Stimulated activated CD4-positive, alpha-beta T cell treated with anti-CD3 and anti-CD28 coated beads, Interleukin-1b, Interleukin-23, amount 100 ng/mL, for 24 hours (primary cell): ENCODE data around the gene CBFA2T2.
"Not testable (repeated sequence)": the region's sequence is repeated elsewhere in the genome, so short reads cannot be mapped to it uniquely, and the experiment has no call there.

ENCODE experiments used
- DNase-seq, 4 experiments: peaks; one replicate each; pipeline ENCODE4 v3.0.0-alpha.2; 2020; ENCODE audit warnings: low read depth in 4 of 4, low spot score in 1 of 4

CBFA2T2 gene

DNA sequence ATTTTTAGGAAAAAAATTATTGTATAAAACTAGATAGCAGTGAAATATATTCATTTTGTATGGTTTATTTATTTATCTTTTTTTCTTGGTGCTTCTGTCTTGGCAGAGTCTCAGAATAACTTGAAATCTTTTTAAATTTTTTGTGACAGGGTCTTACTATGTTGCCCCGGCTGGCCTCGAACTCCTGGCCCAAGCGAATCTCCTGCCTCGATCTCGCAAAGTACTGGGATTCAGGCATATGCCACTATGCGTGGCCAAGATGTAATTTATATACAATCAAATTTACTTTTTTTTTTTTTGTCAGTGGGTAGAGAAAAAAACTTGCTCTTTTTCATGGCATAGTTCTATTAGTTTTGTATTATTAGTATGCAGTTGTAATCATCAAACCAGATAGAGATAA lies 13.7 kb downstream of the CBFA2T2 start:
- no peak for DNase-seq

DNA sequence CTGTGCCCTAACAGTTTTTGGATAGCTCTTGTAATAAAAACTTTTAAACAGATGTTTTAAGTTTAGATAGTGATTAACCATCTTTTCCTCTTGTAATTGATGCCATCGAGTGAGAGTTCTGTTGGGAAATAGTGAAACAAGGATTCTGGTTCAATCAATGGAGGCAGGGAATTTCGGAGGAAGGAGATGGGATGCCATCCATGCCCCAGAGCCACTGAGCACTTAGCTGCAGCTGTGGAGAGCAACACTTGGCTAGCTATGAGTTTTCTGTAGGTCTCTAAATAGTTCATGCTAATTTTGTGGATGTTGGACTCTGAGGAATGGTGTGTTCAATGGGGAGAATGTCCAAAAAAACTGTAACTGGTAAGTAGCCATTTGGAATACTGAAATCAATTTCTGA lies 16.7 kb downstream of the CBFA2T2 start:
- no peak for DNase-seq

DNA sequence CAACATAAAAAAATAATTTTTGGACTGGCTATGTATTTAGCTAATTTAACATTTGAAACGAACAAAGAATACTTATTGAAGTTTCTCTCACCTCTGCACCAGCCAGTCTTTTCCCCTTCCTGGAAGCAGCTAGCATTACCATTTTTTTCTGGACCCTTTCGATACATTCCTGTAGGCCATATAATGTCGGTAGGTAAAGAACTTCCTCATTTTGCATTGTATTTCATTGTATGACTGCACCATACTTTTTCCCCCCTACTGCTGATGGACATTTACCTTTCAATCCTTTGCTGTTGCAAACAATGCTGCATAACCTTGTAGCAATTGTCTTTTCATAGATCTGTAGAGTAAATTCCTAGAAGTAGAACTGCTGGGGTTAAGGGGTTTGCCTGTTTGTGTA lies 17.6 kb downstream of the CBFA2T2 start:
- no peak for DNase-seq

DNA sequence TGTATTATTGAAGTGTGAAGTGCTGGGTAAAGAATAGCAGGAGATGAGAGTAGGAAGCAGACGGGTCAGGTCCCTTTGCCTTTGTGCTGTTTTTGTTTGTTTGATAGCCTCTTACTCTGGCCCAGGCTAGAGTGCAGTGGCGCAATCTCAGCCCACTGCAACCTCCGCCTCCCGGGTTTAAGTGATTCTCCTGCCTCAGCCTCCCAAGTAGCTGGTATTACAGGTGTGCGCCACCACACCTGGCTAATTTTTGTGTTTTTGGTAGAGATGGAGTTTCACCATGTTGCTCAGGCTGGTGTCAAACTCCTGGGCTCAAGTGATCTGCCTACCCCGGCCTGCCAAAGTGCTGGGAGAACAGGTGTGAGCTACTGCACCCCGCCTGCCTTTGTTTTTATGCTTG lies 18.1 kb downstream of the CBFA2T2 start:
- DNase-seq = not testable (repeated sequence)

DNA sequence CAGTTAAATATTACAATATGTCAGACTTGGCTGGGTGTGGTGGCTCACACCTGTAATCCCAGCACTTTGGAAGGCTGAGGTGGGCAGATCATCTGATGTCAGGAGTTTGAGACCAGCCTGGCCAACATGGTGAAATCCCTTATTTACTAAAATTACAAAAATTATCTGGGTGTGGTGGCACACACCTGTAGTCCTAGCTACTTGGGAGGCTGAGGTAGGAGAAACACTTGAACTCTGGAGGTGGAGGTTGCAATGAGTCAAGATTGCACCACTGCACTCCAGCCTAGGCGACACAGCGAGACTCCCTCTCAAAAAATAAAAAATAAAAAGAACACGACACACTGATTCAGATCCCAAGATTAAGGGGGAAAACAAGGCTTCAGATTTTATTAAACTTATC lies 19.2 kb downstream of the CBFA2T2 start:
- DNase-seq = not testable (repeated sequence)

DNA sequence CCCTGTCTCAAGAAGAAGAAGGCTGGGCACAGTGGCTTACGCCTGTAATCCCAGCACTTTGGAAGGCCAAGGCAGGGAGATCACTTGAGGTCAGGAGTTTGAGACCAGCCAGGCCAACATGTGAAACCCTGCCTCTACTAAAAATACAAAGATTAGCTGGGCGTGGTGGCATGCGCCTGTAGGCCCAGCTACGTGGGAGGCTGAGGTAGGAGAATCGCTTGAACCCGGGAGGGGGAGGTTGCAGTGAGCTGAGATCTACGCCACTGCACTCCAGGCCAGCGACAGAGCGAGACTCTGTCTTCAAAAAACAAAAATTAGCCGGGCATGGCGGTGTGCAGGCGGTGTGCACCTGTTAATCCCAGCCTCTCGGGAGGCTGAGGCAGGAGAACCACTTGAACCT lies 22.0 kb downstream of the CBFA2T2 start:
- not testable (repeated sequence) for DNase-seq

DNA sequence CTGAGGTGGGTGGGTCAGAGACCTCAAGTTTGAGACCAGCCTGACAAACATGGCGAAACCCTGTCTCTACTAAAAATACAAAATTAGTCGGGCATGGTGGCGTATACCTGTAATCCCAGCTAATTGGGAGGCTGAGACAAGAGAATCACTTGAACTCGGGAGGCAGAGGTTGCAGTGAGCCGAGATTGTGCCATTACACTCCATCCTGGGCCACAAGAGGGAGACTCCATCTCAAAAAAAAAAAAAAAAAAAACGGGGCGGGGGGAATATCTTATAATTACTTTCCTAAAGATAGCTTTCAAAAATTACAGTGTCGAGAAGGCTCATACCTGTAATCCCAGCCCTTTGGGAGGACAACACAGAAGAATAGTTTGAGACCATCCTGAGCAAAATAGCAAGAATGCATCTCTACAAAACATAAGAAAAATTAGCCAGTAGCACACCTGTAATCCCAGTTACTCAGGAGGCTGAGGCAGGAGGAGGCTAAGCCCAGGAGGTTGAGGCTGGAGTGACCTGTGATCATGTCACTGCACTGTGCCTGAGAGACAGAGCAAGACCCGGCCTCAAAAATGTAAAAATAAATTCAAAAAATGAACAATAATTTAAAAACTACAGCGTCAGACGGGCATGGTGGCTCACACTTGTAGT lies 25.8 kb downstream of the CBFA2T2 start:
- no peak for DNase-seq

DNA sequence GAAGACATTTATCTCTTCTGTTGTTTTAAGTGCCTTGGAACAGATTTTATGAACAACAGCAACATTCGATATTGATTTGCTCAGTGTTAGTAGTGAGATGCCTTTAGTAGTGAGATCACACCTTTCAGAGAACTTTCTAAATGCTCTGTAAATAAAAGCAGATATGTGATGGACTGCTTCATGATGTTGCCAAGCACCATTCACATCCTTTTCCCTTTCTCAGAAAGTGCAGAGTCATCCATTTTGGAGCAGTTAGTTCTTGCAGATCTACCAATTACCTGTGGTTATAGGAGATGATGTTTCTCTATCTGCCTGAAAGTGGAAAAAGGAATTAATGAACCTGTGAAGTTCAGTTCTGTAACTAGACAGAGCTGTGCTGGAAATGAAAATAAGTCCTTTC lies 27.0 kb downstream of the CBFA2T2 start:
- DNase-seq = no peak

DNA sequence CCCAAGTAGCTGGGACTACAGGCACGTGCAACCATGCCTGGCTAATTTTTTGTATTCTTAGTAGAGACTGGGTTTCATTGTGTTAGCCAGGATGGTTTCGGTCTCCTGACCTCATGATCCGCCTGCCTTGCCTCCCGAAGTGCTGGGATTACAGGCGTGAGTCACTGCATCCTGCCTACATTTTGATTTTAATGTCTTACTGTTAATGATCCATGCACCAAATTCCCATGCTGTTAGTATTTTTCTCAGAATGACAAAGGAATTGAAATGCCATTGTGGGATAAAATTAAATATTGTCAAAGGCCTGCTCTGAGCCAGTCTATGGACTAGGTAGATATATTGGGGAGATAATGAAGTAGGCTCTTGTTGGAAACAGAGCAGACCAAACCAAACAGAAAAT lies 28.2 kb downstream of the CBFA2T2 start:
- no peak for DNase-seq

DNA sequence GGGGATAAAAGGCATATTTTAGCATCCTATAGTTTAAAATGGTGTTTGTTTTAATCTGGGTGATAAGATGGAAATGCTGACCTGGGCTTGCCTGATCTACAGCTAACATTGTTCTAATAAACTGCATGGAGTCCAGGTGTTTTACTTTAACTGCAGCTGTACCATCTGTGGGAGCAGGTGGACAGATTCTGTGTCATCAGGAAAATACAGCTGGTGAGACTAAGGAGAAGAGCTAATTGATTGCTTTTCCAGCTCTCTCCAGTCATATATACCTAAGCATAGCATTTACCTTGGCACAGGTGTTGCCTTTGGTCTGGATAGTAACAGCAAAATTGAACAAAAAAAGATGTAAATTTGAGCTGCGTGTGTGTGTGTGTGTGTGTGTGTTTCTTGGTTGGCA lies 31.6 kb downstream of the CBFA2T2 start:
- DNase-seq = no peak

DNA sequence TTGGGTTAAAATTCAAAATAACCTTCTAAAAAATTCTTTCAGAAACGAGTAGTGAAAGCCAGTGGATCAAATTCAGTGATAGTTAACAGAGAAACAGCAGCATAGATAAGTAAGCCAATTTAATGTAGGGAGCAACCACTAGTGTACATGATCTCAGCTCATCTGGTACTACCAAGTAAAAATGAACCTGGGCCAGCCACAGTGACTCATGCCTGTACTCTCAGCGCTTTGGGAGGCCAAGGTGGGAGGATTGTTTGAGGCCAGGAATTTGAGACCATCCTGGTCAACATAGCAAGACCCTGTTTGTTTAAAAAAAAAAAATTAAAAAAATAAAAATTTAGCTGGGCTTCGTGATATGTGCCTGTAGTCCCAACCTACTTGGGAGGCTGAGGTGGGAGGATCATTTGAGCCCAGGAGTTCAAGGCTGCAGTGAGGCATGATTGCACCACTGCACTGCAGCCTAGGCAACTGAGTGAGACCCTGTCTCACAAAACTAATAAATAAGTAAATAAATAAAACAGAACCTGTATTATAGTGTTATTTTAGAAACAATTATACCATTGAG lies 32.4 kb downstream of the CBFA2T2 start:
- DNase-seq = peak in 1 of 4 experiments; percentile 1

DNA sequence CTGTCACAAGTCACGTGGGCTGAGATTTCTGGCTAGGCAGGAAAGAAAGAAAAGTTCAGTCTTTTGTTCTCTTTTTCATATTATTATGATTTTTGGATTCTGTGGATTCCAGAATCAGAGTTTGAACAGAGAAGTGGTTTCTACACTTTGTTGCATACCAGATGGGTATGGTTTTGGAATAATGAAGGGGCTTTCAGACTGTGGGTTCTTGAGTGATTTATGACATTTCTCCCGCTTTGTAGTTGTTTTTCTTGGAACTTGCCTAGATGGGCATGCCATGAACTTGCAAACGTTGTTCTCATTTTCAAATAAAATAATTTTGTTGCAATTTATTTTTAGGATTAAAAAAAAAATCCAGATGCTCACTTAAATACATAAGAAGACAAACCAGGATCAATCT lies 34.4 kb downstream of the CBFA2T2 start:
- no peak for DNase-seq

DNA sequence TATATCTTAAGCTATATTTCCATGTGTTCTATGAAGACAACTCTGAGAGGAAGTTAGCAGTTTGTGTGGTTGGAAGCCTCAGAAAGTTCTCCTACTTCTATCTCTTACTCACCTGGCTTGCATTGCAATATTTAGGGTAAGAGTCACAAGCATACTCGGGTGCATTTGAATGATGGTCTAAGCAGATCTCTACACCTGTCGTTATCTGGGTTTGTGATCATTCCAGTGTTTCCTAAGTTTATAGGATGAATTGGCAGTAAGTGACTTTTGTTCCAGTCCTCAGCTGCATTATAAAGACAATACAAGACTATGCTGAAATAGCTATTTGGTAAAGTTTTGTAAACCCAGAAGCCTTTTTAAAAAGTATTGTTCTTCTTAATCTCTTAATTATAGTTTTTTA lies 36.9 kb downstream of the CBFA2T2 start:
- no peak for DNase-seq

DNA sequence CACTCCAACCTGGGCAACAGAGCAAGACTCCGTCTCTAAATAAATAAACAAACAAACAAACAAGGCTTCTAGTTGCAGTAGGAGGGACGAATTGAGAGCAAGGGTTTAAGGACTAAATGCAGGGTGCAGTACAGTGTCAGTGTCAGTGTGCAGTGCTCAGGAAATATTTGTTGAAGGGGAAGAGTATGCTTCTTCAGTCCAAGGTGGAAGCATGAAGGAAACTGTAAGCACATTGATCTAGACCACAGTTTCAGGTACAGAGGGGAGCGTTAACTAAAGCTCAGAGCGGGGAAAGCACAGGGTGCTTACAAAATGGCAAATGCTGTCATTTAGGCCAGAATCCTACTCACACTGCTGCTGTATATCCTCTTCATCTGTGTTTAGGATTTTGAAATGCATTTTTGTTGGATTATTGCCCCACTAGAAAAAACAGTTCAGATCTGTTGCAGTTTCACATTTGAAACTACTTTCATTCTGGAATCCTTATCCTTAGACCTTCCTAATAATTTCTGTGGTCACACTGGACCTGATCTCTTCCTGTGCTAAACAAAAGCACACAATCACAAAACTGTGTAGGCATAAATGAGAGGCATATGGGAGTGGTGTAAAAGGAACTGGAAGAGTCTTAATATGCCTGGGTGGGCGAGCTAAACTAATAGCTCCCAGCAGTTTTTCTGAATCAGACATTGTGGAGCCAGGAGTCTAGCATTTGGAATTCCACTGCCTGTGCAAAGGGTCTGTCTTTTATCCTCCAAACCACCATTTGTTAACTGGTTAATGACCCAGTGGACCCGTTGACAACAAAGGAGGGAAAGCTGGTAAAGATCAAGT lies 41.4 kb downstream of the CBFA2T2 start:
- DNase-seq = no peak

DNA sequence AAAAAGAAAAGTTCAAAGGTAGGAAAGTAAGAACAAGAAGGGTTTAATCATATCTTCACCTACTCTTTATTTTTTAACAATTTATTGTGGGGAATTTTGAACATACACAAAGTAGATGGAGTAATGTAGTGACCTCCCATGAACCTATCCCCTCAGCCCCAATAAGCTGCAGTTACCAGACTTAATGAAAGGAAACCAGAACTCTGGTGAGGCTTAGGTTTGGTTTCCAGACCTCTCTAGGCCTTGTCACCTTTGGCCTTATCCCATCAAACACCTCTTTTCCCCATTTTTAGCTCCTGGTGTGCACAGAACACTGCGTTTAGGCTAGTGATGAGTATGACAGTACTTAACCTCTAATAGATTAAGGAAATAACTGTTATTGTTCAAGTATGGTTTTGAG lies 42.0 kb downstream of the CBFA2T2 start:
- DNase-seq = no peak

DNA sequence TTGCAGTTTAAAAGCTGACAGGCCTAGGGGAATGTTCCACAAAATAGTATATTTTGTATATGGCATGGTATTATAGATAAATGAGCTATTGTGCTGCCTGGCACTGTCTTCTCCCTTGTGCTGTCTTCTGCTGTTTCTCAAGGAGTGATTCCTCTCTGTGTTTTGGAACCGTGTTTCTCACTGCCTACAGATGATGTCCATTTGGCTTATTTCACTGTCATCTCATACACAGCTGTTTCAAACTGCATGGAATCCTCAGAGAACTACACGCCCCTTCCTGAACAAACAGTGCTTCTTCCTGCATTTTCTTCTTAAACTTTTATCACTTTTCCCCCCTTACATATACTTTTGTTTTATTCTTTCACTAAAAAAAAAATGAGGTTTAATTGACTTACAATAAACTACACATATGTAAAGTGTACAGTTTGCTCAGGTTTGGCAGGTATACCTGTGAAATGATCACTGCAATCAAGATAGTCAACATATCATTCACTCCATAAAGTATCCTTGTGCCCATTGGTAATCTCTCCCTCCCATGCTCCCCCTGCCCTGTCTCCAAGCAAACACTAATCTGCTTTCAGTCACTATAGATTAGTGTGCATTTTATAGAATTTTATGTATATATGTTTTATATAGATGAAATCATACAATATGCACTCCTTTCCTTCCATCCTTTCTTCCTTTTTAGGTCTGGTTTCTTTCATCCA lies 43.0 kb downstream of the CBFA2T2 start:
- no peak for DNase-seq

DNA sequence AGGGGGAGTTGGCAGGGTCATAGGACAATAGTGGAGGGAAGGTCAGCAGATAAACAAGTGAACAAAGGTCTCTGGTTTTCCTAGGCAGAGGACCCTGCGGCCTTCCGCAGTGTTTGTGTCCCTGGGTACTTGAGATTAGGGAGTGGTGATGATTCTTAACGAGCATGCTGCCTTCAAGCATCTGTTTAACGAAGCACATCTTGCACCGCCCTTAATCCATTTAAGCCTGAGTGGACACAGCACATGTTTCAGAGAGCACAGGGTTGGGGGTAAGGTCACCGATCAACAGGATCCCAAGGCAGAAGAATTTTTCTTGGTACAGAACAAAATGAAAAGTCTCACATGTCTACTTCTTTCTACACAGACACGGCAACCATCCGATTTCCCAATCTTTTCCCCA lies 45.8 kb downstream of the CBFA2T2 start:
- not testable (repeated sequence) for DNase-seq

DNA sequence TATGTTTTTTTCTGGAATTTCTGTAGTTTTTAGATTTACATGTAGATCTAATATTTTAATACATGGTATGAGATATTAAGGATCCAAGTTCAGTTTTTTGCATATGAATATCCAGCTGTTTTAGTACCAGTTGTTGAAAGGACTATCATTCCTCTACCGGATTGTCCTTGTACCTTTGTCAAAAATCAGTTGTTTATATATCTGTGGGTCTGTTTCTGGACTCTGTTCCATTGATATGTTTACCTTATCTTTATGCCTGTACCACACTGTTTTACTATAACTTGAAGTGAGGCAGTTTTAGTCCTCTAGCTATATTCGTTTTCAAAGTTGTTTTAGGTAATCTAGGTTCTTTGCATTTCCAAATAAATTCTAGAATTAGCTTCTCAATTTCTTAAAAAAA lies 47.7 kb downstream of the CBFA2T2 start:
- no peak for DNase-seq

DNA sequence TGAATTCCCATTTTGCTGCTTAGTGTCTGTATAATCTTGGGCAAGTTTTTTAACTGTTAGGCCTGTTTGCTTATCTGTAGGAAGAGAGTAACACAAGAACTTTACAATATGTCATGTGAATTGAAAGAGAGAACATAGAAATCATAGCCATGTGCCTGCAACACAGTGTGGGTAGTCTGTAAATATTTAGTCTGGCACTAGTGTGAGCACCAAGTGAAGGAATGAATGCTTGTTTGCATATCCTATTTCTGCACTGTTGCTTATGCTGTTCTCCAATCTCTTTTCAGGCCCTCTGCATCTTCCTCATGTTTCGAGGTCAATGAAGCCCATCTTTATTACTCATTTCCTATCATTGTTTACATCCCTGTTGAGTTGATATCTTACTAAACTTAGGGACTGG lies 49.2 kb downstream of the CBFA2T2 start:
- no peak for DNase-seq

DNA sequence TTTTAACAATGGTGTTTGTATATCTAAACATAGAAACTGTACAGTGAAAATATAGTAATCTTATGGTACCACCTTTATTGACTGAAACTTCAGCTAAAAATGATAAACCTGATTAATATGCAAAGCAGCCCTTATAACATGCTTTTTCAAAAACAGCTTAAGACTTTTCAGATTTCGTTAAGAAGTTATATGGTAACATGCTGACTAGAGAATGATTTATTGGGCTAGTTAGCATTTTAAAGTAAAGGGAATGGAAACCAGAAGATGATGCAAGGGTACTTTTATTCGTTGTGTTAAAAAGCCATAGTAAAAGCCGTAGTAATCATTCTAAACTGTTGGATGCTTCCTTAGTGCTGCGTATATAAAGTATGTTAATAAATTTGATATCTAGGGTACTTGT lies 50.5 kb downstream of the CBFA2T2 start:
- no peak for DNase-seq

DNA sequence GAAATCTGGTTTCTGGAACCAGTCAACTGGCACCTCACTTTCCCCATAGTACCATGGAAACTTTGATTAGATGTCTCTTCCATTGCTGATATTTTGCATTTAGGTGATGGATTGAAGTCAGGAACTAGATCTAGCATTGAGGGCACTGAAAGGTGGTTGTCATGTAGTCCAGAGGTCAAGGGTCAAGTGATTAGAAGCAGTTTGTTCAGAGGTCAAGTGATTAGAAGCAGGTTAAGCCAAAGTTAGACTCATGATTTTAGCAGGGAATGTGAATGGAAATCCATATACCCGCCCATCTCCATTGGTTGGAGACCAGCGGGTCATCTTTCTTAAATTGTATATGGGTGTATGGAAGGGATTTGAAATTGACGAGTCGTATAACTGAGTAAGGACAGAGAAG lies 51.2 kb downstream of the CBFA2T2 start:
- no peak for DNase-seq

DNA sequence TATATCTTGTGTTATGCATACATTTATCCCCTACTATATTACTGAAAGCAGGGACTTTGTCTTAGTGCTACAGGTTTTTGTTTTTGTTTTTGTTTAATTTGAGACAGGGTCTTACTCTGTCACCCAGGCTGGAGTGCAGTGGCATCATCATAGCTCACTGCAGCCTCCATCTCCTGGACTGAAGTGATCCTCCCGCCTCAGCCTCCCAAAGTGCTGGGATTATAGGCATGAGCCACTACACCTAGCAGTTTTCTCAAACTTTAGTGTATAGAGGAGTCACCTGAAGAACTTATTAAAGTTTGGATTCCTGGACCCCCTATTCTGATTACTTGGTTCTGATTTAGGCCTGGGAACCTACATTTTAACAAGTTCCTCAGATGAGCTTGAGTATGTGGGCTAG lies 51.9 kb downstream of the CBFA2T2 start:
- DNase-seq = no peak
